Endothelial cell of umbilical vein (primary cell): ENCODE results near the gene ROCK2. TPM values are rescaled to one million over a fixed set of nuclear protein-coding genes. Genes with fewer than 3 reads are reported as not detected.

Experiments used
- BruUV-seq: library from RNA; stranded (reverse); fragments of 400-500 nt; replicated peaks from 2 replicates; lab custom pipeline; 2021; lab: Mats Ljungman, UMichigan
- CTCF ChIA-PET: fragments of 300-600, 350-600 bp; sonication (Branson Sonifier 250); formaldehyde crosslinking; loops from one replicate; lab custom pipeline; 2021; ENCODE audit warnings: antibody characterized with exemption, inconsistent platforms; lab: Charles Lee
- POLR2A ChIA-PET: fragments of 300-600, 350-600 bp; sonication (Branson Sonifier 250); formaldehyde crosslinking; loops from one replicate; lab custom pipeline; 2021; ENCODE audit warnings: antibody characterized with exemption, inconsistent platforms; lab: Charles Lee
- DNase-seq: peaks from one replicate; pipeline ENCODE4 v3.0.0-alpha.2; 2011; ENCODE audit warnings: low read depth, low spot score
- FAIRE-seq: peaks from 2 replicates; lab custom pipeline; 2011; peaks lifted over from hg19 to GRCh38; lab: Jason Lieb, UNC
- H2AFZ ChIP-seq: 2 replicates; pipeline ENCODE4 v1.6.0; 2012; ENCODE audit warnings: low read depth, low read length, control low read depth, inconsistent platforms
- H3K27ac ChIP-seq: 2 replicates; pipeline ENCODE4 v1.5.1; 2011; ENCODE audit warnings: low read depth, mild to moderate bottlenecking, control low read depth, low read length, moderate library complexity; ENCODE audit not compliant: insufficient read depth
- H3K27me3 ChIP-seq, 2 experiments: 2 replicates each; pipeline versions ENCODE4 v1.6.0 to v1.6.1; 2011; ENCODE audit warnings: low read length in 2 of 2, mixed read lengths in 1 of 2; ENCODE audit not compliant: control insufficient read depth in 2 of 2, insufficient read depth in 2 of 2
- H3K36me3 ChIP-seq, 2 experiments: 2 replicates in 1 of 2; 3 replicates in 1 of 2; pipeline ENCODE4 v1.5.1; 2011; ENCODE audit warnings: low read length in 2 of 2, mild to moderate bottlenecking in 1 of 2, moderate library complexity in 1 of 2; ENCODE audit not compliant: control insufficient read depth in 2 of 2, insufficient read depth in 2 of 2; ENCODE audit errors: extremely low read depth in 1 of 2
- H3K4me1 ChIP-seq: 3 replicates; pipeline ENCODE4 v1.5.1; 2011; ENCODE audit warnings: mild to moderate bottlenecking, low read length; ENCODE audit not compliant: control insufficient read depth, insufficient read depth; ENCODE audit errors: extremely low read depth
- H3K4me2 ChIP-seq: 2 replicates; pipeline ENCODE4 v1.6.1; 2011; ENCODE audit warnings: low read length, control low read depth, mixed read lengths; ENCODE audit not compliant: insufficient read depth
- H3K4me3 ChIP-seq, 3 experiments: fragments of 200-600 bp in 1 of 3; sonication (generic), shearing (Covaris generic) in 1 of 3; replicated peaks in 1 of 3; 2 replicates each; pipeline ENCODE4 v1.5.1; 2011 to 2016; ENCODE audit warnings: control low read depth in 3 of 3, low read length in 3 of 3, mild to moderate bottlenecking in 2 of 3, inconsistent platforms in 1 of 3, low read depth in 1 of 3, moderate library complexity in 1 of 3; ENCODE audit not compliant: insufficient read depth in 1 of 3
- H3K79me2 ChIP-seq: 2 replicates; pipeline ENCODE4 v1.6.0; 2012; ENCODE audit warnings: low read length, inconsistent platforms; ENCODE audit not compliant: control insufficient read depth, insufficient read depth
- H3K9ac ChIP-seq: replicated peaks from 2 replicates; pipeline ENCODE3; 2011; ENCODE audit warnings: low read length, control low read depth; ENCODE audit not compliant: insufficient read depth; ENCODE audit errors: extremely low read depth
- H3K9me1 ChIP-seq: replicated peaks from 3 replicates; pipeline ENCODE4 v1.6.0; 2011; ENCODE audit warnings: mild to moderate bottlenecking, low read length; ENCODE audit not compliant: control insufficient read depth, insufficient read depth; ENCODE audit errors: extremely low read depth
- H3K9me3 ChIP-seq: replicated peaks from 2 replicates; pipeline ENCODE4 v1.5.1; 2012; ENCODE audit warnings: low read length, inconsistent platforms; ENCODE audit not compliant: control insufficient read depth, insufficient read depth
- H4K20me1 ChIP-seq: replicated peaks from 2 replicates; pipeline ENCODE3; 2011; ENCODE audit warnings: mild to moderate bottlenecking, low read length; ENCODE audit not compliant: control insufficient read depth, insufficient read depth; ENCODE audit errors: extremely low read depth
- CTCF ChIP-seq, 2 donors: IDR thresholded peaks; 1 replicate in 1 of 2; 2 replicates in 1 of 2; pipeline ENCODE4 v1.5.1; 2011; ENCODE audit warnings: low read length in 2 of 2, mild to moderate bottlenecking in 2 of 2, moderate library complexity in 2 of 2, control low read depth in 1 of 2, inconsistent platforms in 1 of 2, low read depth in 1 of 2; ENCODE audit not compliant: insufficient read depth in 1 of 2; ENCODE audit errors: extremely low read depth in 1 of 2
- EZH2 ChIP-seq: IDR thresholded peaks from 2 replicates; pipeline ENCODE4 v1.6.1; 2012; ENCODE audit warnings: borderline replicate concordance, low read depth, mild to moderate bottlenecking, moderate library complexity, low read length, inconsistent platforms; ENCODE audit not compliant: severe bottlenecking
- FOS ChIP-seq: IDR thresholded peaks from 2 replicates; pipeline ENCODE4 v1.6.1; 2011; ENCODE audit warnings: mild to moderate bottlenecking, low read length, moderate library complexity, borderline replicate concordance; ENCODE audit not compliant: insufficient read depth
- GATA2 ChIP-seq: IDR thresholded peaks from 2 replicates; pipeline ENCODE4 v1.7.0; 2011; ENCODE audit warnings: low read depth, mild to moderate bottlenecking, moderate library complexity, mixed read lengths, low read length; ENCODE audit not compliant: insufficient read length, insufficient read depth
- JUN ChIP-seq: IDR thresholded peaks from 2 replicates; pipeline ENCODE4 v1.6.1; 2011; ENCODE audit warnings: borderline replicate concordance, low read depth; ENCODE audit not compliant: insufficient read length, insufficient read depth
- MYC ChIP-seq: IDR thresholded peaks from one replicate; pipeline ENCODE4 v1.6.1; 2011; ENCODE audit warnings: mild to moderate bottlenecking, low read depth, low read length
- POLR2A ChIP-seq: IDR thresholded peaks from 2 replicates; pipeline ENCODE4 v1.6.1; 2012; ENCODE audit warnings: low read depth, mild to moderate bottlenecking, control low read depth, low read length
- POLR2AphosphoS5 ChIP-seq: IDR thresholded peaks from 2 replicates; pipeline ENCODE4 v1.6.1; 2012; ENCODE audit warnings: low read depth, mild to moderate bottlenecking, control low read depth, low read length, moderate library complexity; ENCODE audit not compliant: insufficient read depth
- dilution Hi-C: fragments of 300-500 bp; cut with MboI; formaldehyde crosslinking; loops from one replicate; pipeline ENCODE4 v1.15.0; 2019; ENCODE audit warnings: low sequenced_read_pairs; ENCODE audit not compliant: extremely low pct_ligation_motif_present
- intact Hi-C: fragments of 100-400 bp; cut with micrococcal nuclease; formaldehyde crosslinking; loops from one replicate; pipeline ENCODE4 v1.10.0; 2022
- polyA plus RNA-seq, 4 experiments: library from polyadenylated mRNA; depleted of rRNA in 3 of 4; stranded (reverse) in 3 of 4; unstranded in 1 of 4; fragments of >200 nt; gene quantifications; 2 replicates each; pipeline versions ENCODE4 v1.2.1 to v1.2.3, GENCODE V29; 2011 to 2012; ENCODE audit warnings: missing spikeins in 1 of 4
- total RNA-seq: library from RNA; stranded (reverse); gene quantifications from 2 replicates; pipeline ENCODE4 v1.2.3, GENCODE V29; 2021
- TF ChIP-seq, protein P1 (sequence below): IDR thresholded peaks from 2 replicates; pipeline ENCODE4 v1.6.1; 2011; ENCODE audit not compliant: insufficient read depth, insufficient read length

Gene ROCK2
- total and polyA plus RNA-seq, 2 donors (not counting 3 experiments of a cell fraction or from before 2014, with no cell fraction given), result 5.2 to 56.5 TPM

GRCh38 chr2:11147263-11147662 is 197.2 kb downstream of the ROCK2 start:
- Histone ChIP-seq H3K9me3 (no peaks in the 10 kb centered on the region), H3K36me3 (no peaks in the 10 kb centered on the region), H4K20me1 (no peaks in the 10 kb centered on the region), H3K4me3 (no peak overlapping the region), H3K9ac (no peak overlapping the region), H3K4me1 (no peaks in the 10 kb centered on the region), H3K9me1 (no peaks in the 10 kb centered on the region), H3K27ac (no peak overlapping the region), H3K79me2 (no peaks in the 10 kb centered on the region), H2AFZ (no peak overlapping the region), H3K4me2 (no peak overlapping the region), H3K27me3 (peaks cover 0 to 4% of the 10 kb centered on the region in 2 experiments)
- ChIA-PET CTCF (interaction anchor here (1.2 kb wide), 1 partner anchor 15 kb away, joined by 4 read pairs; a partner anchor contains a TSS), POLR2A (no interaction called here)
- DNase-seq (no peak), FAIRE-seq (no peak)
- intact Hi-C loops (no loop called here), dilution Hi-C loops (no loop called here)
- TF ChIP-seq GATA2 (no peak), JUN (no peak), CTCF (IDR thresholded peaks at IDR 0.05; ENCODE audit: extremely low read depth in 1 of 2, insufficient read depth in 1 of 2, low read depth in 1 of 2, low read length in 2 of 2) (no peak), EZH2 (no peak), POLR2A (no peak), FOS (no peak), MYC (no peak), POLR2AphosphoS5 (no peak)
- TF ChIP-seq, protein P1, sequence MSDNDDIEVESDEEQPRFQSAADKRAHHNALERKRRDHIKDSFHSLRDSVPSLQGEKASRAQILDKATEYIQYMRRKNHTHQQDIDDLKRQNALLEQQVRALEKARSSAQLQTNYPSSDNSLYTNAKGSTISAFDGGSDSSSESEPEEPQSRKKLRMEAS, result no peak
- no TSS peak for BruUV-seq
